ENCODE data around the gene SPAG5.

SPAG5 gene, protein sequence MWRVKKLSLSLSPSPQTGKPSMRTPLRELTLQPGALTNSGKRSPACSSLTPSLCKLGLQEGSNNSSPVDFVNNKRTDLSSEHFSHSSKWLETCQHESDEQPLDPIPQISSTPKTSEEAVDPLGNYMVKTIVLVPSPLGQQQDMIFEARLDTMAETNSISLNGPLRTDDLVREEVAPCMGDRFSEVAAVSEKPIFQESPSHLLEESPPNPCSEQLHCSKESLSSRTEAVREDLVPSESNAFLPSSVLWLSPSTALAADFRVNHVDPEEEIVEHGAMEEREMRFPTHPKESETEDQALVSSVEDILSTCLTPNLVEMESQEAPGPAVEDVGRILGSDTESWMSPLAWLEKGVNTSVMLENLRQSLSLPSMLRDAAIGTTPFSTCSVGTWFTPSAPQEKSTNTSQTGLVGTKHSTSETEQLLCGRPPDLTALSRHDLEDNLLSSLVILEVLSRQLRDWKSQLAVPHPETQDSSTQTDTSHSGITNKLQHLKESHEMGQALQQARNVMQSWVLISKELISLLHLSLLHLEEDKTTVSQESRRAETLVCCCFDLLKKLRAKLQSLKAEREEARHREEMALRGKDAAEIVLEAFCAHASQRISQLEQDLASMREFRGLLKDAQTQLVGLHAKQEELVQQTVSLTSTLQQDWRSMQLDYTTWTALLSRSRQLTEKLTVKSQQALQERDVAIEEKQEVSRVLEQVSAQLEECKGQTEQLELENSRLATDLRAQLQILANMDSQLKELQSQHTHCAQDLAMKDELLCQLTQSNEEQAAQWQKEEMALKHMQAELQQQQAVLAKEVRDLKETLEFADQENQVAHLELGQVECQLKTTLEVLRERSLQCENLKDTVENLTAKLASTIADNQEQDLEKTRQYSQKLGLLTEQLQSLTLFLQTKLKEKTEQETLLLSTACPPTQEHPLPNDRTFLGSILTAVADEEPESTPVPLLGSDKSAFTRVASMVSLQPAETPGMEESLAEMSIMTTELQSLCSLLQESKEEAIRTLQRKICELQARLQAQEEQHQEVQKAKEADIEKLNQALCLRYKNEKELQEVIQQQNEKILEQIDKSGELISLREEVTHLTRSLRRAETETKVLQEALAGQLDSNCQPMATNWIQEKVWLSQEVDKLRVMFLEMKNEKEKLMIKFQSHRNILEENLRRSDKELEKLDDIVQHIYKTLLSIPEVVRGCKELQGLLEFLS

GRCh38 chr17:28598799-28599310 lies at the start of gene SPAG5:
TSS of gene SPAG5 (minus strand) at chr17:28599025. CDS start at chr17:28598946, 79 bp downstream.
- peak; percentile 100 for DNase-seq (ENCODE audit: low spot score)

DNA sequence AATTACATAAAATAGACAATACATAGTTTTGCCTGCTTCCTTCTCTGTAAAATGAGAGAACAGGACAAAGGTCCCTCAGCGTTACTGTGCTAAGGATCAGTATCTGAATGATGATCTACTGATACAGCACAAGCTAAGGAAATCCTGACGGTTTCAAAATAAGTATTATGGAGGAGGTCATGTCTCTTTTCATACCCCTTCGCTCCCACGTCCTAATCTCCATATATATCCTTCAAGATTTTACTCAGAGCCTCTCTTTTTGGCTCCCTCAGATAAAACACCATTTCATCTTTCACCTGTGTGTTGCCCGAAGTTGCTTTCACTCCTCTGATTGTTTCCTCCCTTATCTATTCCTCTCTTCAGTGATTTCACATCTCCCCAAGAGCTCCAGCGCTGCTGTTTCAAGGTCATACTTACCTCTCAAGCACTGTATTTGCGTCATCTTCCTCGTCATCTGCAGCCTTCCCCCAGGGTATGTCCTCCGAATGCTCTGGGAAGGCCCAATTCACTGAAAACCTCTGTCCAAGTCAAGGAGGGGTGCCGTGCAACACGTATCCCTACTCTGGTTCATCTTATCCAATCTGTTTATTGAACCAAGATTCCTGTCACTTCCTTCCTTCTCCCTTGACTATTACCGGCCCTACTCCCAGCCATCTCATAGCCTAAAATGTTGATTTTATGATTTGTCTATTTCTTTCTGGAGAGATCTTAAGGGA lies 47.4 kb upstream of the SPAG5 start:
- DNase-seq (ENCODE audit: low spot score) = no peak

DNA sequence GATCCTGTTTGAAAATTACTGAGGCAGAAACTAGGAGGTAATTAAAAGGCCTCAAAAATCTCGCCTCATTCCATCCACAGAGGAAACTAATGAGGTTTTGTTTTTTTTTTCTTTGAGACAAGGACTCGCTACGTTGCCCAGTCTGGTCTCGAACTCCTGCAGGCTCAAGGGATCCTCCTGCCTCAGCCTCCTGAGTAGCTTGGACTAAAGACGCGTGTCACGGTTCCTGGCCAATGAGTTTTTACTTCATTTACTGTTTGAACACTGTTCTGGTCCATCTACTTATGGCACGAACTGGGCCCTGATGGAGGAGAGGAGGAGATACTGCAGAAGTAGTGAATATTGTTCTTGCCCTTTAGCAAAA lies 46.7 kb upstream of the SPAG5 start:
- DNase-seq (ENCODE audit: low spot score) = no peak

GRCh38 chr17:28644787-28645575 lies 46.2 kb upstream of the SPAG5 start, which contains the start of gene BLTP2:
TSS of gene BLTP2 (minus strand) at chr17:28645158. CDS start at chr17:28645056, 102 bp downstream.
- DNase-seq (ENCODE audit: low spot score) = peak; percentile 100

- DNase-seq (ENCODE audit: low spot score) = peak; percentile 83
These were observed 45.4 kb upstream of the SPAG5 start for GRCh38 chr17:28643983-28644786.

DNA sequence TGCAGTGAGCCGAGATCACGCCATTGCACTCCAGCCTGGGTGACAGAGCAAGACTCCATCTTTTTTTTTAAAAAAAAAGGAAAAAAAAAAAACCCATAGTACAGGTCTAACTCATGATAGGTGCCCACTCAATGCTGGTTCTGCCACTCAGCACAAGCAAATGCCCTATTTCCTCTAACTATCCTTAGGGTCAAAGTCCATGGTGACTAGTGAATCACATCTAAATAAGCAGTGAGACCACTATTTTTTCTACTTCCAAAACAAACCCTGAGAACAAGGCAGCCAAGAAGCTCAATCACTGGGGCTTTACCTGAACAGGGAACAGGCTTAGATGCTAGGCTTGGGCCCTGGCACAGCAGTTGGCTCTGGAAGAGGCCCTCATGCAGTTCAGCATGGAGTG lies 42.8 kb upstream of the SPAG5 start:
- DNase-seq (ENCODE audit: low spot score) = no peak

GRCh38 chr17:28635506-28635905 lies 36.7 kb upstream of the SPAG5 start:
- no peak for DNase-seq (ENCODE audit: low spot score)

DNA sequence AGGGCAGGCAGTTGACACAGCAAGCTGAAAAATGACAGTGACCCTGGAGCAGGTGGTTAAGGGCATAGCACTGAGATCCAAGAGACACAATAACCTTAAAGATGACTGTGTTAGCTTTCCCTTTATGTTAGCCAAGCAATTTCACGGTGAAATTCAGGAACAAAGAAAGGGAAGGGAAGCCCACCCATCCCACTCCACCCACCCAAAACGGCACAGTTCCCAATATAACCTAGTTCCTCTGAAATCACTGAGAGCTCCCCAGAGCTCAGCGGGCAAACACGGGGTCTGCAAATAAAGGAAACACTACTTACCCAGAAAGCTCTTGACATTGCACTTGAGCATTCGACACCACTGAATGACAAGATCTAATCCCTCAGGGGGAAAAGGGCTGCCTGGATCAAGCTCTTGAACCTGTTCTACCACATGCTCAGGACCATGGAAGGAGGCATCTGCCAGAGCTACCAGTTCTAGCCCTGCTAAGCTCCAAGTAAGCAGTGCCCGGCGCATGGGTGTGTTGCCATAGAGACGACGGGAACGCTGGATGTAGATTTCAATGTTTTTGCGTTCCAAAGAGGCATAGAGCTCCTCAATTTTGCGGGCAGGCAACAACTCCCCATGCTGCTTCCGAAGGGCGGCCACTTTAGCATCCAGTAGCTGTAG lies 35.5 kb upstream of the SPAG5 start:
- no peak for DNase-seq (ENCODE audit: low spot score)

GRCh38 chr17:28626818-28627217 lies 28.0 kb upstream of the SPAG5 start:
- no peak for DNase-seq (ENCODE audit: low spot score)

GRCh38 chr17:28624148-28624547 lies 25.3 kb upstream of the SPAG5 start:
- no peak for DNase-seq (ENCODE audit: low spot score)

DNA sequence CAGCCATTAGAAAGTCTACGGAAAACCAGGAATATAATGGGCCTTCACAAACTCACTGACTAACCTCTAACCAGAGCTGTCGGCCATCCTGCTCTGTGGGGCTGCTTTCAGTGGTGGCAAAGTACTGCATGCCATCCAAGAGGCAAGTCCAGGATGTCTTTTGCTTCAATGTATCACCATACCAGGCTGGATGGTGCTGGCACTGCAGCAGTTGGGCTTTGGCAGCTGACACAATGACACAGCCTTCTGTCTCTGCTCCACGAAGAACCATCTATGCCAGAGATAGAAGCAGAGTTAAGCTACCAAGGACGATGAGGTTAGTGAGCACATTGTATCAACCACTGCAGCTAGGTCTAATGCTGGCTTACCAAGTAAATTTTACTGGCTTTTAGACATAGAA lies 24.9 kb upstream of the SPAG5 start:
- no peak for DNase-seq (ENCODE audit: low spot score)

- DNase-seq (ENCODE audit: low spot score) = peak; percentile 61
These were observed 23.4 kb upstream of the SPAG5 start for GRCh38 chr17:28622186-28622585.

GRCh38 chr17:28620010-28620409 lies 21.2 kb upstream of the SPAG5 start:
- DNase-seq (ENCODE audit: low spot score) = no peak

GRCh38 chr17:28618464-28618863 lies 19.6 kb upstream of the SPAG5 start:
- DNase-seq (ENCODE audit: low spot score) = no peak

- DNase-seq (ENCODE audit: low spot score) = no peak
These were observed 17.5 kb upstream of the SPAG5 start for GRCh38 chr17:28616281-28616680.

DNA sequence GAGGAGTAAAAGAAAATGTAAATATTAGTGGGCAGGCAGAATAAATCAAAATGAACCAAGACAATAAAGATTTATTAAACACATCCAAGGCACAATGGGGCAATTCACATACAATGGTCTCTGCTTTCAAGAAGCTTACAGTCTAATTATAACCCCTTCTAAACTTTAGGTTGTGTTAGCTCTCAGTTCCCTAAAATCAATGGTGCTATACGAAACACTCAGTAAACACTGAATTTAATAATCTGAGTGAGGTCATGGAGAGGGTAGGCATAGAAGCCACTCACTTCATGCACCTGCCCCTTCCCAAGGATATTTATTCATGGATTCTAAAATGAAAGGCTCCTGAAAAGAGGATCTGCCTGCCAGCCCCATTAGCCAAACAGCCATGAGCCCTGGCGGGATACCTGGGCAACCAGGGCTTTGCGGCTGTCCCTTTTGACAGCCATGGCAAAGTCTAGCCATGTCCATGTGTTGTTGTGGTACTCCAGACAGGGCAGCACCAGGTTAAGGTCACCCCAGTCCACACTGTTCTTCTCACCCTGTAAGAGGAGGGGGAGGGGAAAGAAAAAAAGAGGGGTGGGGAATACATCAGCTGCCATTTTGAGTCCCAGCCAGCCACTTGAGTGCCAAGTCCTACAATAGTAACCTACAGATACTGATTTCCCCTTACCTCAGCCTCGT lies 16.6 kb upstream of the SPAG5 start:
- no peak for DNase-seq (ENCODE audit: low spot score)

GRCh38 chr17:28613931-28614381 lies 15.1 kb upstream of the SPAG5 start, which contains the start of gene RSKR:
TSS of gene RSKR (minus strand) at chr17:28614185. CDS start at chr17:28614161, 24 bp downstream.
- peak; percentile 39 for DNase-seq (ENCODE audit: low spot score)
